ENCODE data around the gene DPEP2. TPM values are rescaled to one million over a fixed set of nuclear protein-coding genes. Genes with fewer than 3 reads are reported as not detected.

DPEP2 gene
- total and polyA plus RNA-seq, 10 of the 15 experiments (the other 5 are each of a cell fraction or from before 2014, with no cell fraction given) = 0.04 to 4.0 (median 2.1) TPM

DNA sequence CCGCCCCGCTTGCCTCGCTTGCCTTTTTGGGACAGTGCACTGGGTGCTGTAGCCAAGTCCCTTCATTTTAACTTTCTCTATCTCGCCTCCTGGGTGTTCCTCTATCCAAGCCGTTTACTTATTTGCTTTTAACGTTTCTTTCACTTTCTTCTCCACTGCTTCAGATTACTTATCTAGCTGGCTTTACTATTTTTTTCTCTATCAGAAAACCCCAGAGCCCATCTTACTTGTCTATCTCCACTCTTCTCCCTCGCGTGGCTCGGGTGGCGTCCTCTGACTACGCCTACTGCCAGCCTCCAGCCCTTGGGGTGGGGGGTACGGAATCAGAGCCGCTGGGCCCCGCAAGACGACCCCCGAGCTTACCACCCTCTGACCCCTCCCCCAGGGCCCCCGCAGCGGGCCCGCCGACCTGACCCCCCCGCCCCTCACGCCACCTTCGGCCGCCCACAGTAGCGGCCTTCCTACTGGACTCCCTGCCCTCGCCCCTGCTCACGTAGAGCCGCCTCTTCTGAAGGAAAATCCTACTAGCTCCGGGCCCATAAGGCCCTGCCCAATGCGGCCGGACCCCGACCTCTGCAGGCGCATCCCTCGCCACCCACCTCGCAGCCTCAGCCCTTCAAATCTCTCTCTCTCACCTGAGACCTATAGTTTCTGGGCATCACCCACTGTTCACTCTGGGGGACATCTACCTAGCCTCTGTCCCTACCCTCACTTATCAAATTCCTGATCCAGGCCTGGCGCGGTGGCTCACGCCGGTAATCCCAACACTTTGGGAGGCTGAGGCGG lies 29.8 kb downstream of the DPEP2 start:
- FAIRE-seq = no peak
- TF ChIP-seq ZSCAN29 (IDR thresholded peaks at IDR 0.05) (no peak), ZNF622 (IDR thresholded peaks at IDR 0.05) (no peak), ZNF384 (IDR thresholded peaks at IDR 0.05; ENCODE audit: borderline replicate concordance, low read depth, low read length) (peak; percentile 62; the same call in 1 of the 2 replicates), HCFC1 (IDR thresholded peaks at IDR 0.05; ENCODE audit: low read length) (no peak)
- TF ChIP-seq, protein P1, sequence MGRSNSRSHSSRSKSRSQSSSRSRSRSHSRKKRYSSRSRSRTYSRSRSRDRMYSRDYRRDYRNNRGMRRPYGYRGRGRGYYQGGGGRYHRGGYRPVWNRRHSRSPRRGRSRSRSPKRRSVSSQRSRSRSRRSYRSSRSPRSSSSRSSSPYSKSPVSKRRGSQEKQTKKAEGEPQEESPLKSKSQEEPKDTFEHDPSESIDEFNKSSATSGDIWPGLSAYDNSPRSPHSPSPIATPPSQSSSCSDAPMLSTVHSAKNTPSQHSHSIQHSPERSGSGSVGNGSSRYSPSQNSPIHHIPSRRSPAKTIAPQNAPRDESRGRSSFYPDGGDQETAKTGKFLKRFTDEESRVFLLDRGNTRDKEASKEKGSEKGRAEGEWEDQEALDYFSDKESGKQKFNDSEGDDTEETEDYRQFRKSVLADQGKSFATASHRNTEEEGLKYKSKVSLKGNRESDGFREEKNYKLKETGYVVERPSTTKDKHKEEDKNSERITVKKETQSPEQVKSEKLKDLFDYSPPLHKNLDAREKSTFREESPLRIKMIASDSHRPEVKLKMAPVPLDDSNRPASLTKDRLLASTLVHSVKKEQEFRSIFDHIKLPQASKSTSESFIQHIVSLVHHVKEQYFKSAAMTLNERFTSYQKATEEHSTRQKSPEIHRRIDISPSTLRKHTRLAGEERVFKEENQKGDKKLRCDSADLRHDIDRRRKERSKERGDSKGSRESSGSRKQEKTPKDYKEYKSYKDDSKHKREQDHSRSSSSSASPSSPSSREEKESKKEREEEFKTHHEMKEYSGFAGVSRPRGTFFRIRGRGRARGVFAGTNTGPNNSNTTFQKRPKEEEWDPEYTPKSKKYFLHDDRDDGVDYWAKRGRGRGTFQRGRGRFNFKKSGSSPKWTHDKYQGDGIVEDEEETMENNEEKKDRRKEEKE (IDR thresholded peaks at IDR 0.05) = no peak
- TF ChIP-seq, protein P2, sequence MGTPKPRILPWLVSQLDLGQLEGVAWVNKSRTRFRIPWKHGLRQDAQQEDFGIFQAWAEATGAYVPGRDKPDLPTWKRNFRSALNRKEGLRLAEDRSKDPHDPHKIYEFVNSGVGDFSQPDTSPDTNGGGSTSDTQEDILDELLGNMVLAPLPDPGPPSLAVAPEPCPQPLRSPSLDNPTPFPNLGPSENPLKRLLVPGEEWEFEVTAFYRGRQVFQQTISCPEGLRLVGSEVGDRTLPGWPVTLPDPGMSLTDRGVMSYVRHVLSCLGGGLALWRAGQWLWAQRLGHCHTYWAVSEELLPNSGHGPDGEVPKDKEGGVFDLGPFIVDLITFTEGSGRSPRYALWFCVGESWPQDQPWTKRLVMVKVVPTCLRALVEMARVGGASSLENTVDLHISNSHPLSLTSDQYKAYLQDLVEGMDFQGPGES (IDR thresholded peaks at IDR 0.05) = no peak
- intact Hi-C loops (cut with micrococcal nuclease; ENCODE audit: unreplicated experiment) = loop anchor here (2.0 kb wide), 2 partner anchors 15 to 71 kb away; no protein-coding TSS in a partner anchor
- Histone ChIP-seq H2AFZ (ENCODE audit: control insufficient read depth, low read depth, low read length) (peak overlapping the region; percentile 89), H3K4me1 (ENCODE audit: control insufficient read depth, insufficient read depth, low read length) (peaks cover 25% of the 10 kb centered on the region), H3K27ac (ENCODE audit: control insufficient read depth, insufficient read depth) (peak overlapping the region; percentile 76), H3K9me3 (replicated peaks; ENCODE audit: control insufficient read depth, insufficient read depth, low read length) (no peaks in the 10 kb centered on the region), H3K79me2 (ENCODE audit: control insufficient read depth, insufficient read depth, low read length) (peaks cover 20% of the 10 kb centered on the region), H3K36me3 (ENCODE audit: control insufficient read depth in 2 of 2, insufficient read depth in 2 of 2, low read length in 1 of 2) (no peaks in the 10 kb centered on the region), H4K20me1 (ENCODE audit: control insufficient read depth, insufficient read depth) (no peaks in the 10 kb centered on the region), H3K4me2 (ENCODE audit: control insufficient read depth, insufficient read depth) (peak overlapping the region; percentile 96), H3K4me3 (peak overlapping the region; percentile 96), H3K9ac (ENCODE audit: control insufficient read depth, insufficient read depth, low read length) (peak overlapping the region; percentile 83), H3K27me3 (replicated peaks in 1 of 2; ENCODE audit: control insufficient read depth in 2 of 2, insufficient read depth in 2 of 2, low read length in 1 of 2) (no peaks in the 10 kb centered on the region)
- ChIA-PET SMC1A (ENCODE audit: uncharacterized antibody, unreplicated experiment) (interaction anchor here (1.3 kb wide), 1 partner anchor 68 kb away, joined by 3 read pairs; no protein-coding TSS in a partner anchor), RAD21 (ENCODE audit: unreplicated experiment) (interaction anchor here (1.0 to 2.0 kb wide), 3 partner anchors 15 to 105 kb away, joined by 3 to 10 read pairs (median 3); partner anchors contain the start of gene PSMB10), CTCF (interaction anchor here (0.6 to 0.9 kb wide), 4 partner anchors 16 to 86 kb away, joined by 3 to 4 read pairs (median 4); no protein-coding TSS in a partner anchor), POLR2A (interaction anchor here (0.6 to 1.4 kb wide), 8 partner anchors 12 to 105 kb away, joined by 3 to 7 read pairs (median 4); partner anchors contain the start of gene PSMB10)
- DNase-seq (ENCODE audit: low read depth, low spot score) = no peak
- in situ Hi-C loops (cut with MboI) = no loop called here
- WGBS (ENCODE audit: insufficient coverage, insufficient replicate concordance, low lambda C conversion rate, missing lambda C conversion rate) = 37% methylated on average over 27 of the region's 40 CpGs
- no TSS peak for BruUV-seq (replicated peaks)
- no peak; the same call in 1 of the 3 replicates for ATAC-seq

Data from GM12878 (cell line).